MM.1S (cell line): ENCODE measurements around the gene KATNBL1.

Experiments used
- CTCF ChIP-seq: fragments of 300-600 bp; sonication (generic); IDR thresholded peaks from 2 replicates; pipeline ENCODE4 v1.5.1; 2016; ENCODE audit warnings: antibody characterized with exemption, low read length, mixed read lengths
- EZH2 ChIP-seq: fragments of 300-600 bp; sonication (generic); optimal IDR thresholded peaks from 2 replicates; pipeline ENCODE3; 2017; ENCODE audit warnings: low read depth, mild to moderate bottlenecking, antibody characterized with exemption, low read length, mixed read lengths

GRCh38 chr15:34154725-34155204 lies 55.1 kb downstream of the KATNBL1 start:
- TF ChIP-seq CTCF: no peak
- no peak for TF ChIP-seq EZH2
